ENCODE measurements around the gene PLK2.

GRCh38 chr5:58460002-58460731 is at the start of gene PLK2:
- peak; percentile 79 for TF ChIP-seq MYC (IDR thresholded peaks at IDR 0.05; ENCODE audit: borderline replicate concordance, low read length)
- TF ChIP-seq CTCF (IDR thresholded peaks at IDR 0.05): no peak

Data from A549 (cell line).